ENCODE results near the gene ACAP3.

The ACAP3 gene

DNA sequence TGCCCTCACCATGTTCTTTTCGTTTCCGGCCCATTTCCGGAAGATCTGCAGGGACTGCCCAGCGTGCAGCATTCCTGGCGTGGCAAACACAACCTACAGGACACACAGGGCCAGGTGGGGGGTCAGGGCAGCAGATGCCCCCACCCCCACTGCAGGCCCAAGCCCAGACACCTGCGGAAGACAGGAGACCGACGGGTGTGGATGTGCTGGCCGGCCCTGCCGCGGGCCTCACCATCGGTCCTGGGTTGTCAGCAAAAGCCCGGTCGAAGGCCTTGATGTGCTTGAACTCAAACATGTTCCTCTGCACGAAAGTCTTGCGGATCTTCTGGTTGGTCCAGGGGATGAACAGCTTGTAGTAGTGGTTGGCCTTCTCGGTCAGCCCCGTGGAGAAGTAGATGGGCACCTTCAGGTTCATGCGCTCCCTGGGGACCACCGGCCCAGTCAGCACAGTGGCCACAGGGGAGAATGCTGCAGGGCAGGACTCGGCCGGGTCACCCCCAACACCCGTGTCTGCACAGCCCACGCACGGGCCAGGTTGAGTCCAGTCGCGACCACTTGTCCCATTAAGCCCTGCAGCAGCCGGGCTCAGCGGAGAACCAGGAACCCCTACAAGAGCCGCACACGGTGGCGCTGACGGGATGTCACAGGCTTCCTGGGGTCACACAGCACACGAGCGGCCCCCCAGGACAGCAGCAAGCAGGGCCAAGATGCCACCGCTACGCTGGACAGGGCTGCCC lies 5.9 kb upstream of the ACAP3 start:
- no peak for DNase-seq (ENCODE audit: low read depth)
- no peak overlapping the region for H3K4me3 ChIP-seq (ENCODE audit: low read depth, low read length)
- TF ChIP-seq, protein P1, sequence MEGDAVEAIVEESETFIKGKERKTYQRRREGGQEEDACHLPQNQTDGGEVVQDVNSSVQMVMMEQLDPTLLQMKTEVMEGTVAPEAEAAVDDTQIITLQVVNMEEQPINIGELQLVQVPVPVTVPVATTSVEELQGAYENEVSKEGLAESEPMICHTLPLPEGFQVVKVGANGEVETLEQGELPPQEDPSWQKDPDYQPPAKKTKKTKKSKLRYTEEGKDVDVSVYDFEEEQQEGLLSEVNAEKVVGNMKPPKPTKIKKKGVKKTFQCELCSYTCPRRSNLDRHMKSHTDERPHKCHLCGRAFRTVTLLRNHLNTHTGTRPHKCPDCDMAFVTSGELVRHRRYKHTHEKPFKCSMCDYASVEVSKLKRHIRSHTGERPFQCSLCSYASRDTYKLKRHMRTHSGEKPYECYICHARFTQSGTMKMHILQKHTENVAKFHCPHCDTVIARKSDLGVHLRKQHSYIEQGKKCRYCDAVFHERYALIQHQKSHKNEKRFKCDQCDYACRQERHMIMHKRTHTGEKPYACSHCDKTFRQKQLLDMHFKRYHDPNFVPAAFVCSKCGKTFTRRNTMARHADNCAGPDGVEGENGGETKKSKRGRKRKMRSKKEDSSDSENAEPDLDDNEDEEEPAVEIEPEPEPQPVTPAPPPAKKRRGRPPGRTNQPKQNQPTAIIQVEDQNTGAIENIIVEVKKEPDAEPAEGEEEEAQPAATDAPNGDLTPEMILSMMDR (IDR thresholded peaks at IDR 0.05; ENCODE audit: insufficient read depth, low read depth, low read length, missing control alignments) = no peak

DNA sequence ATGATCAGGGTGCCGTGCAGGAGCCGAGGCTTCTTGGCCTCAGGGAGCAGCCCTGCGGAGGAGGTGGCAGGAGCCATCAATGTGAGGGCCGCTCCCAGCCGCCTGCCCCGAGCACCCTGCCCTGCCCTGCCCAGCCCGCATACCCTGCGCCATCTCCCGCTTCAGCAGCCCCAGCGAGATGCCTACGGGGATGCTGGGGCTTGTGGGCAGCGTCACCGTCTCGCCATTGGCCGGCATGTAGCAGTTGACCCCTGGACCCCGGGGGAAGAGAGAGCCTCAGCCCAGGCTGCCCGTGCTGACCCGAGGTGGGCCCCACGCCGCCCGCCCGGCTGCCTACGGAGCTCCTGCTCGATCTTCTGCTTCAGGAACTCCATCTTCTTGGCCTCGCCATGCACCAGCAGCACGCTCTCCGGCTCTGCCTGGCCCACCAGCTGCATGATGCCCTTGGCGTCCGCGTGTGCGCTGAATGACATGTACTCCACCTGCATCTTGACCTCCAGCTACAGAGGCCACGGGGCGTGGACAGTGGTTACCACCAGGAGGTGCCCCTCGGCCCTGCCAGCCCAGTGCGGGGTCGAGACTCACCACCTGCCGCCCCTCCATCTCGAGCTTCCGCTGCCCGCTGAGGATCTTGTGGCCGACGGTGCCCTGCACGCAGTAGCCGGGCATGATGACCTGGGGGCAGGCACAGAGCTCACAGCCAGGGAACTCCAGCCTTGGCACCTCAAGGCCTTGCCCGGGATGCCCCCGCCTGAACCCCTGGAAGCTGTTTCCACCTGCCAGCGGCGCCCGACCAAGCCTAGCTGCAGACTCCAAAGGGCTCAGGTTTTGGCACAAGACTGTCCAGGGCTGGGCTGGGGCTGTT lies 5.0 kb upstream of the ACAP3 start:
- no peak overlapping the region for H3K4me3 ChIP-seq (ENCODE audit: low read depth, low read length)
- TF ChIP-seq, protein P1 (IDR thresholded peaks at IDR 0.05; ENCODE audit: insufficient read depth, low read depth, low read length, missing control alignments) = no peak
- no peak for DNase-seq (ENCODE audit: low read depth)

DNA sequence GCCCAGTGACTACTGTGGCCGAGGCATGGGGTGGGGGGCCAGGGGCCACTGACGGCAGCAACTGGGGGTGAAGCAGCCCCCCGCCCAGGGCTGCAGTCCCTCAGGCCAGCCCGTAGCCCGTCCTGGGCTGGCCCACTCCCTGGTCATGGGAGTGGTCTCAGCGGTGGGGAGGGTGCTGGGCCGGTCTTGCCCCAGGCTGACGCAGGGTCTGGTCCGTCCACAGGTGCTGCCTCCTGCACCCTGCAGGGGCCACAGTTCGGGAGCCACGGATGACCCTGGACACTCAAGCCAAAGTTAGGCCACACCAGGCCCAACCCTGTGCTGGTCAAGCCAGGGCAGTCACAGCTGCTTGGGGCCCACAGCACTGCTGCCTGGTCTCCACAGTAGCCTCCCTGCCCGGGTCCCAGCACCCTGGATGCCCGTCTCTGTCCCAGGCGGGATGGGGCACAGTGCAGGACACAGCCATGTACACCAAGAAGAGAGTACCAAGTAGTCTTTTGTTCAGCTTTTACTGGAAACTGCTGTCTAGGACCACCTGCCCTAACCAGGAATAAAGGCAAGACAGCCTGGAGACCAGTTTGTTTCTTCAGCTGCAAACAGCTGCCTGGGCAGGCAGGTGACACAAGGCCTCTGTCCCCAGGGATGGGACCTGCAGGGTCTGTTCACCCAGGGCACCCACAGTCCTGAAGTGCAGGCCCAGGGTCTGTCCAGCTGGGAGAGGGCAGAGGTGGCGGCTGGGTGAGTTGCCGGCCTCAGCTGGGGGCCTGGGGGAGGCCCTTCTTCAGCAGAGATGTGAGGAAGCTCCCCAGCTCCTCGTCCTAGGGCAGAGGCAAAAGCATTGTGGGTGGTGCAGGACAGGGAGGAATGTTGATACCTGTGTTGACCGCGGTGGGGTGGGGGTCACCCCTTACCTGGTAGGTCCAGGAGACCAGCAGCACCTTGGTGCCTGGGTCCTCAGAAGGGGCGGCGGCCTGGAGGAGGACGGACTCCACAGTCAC lies 3.7 kb upstream of the ACAP3 start:
- TF ChIP-seq, protein P1 (IDR thresholded peaks at IDR 0.05; ENCODE audit: insufficient read depth, low read depth, low read length, missing control alignments) = no peak
- H3K4me3 ChIP-seq (ENCODE audit: low read depth, low read length) = no peak overlapping the region
- DNase-seq (ENCODE audit: low read depth) = no peak

DNA sequence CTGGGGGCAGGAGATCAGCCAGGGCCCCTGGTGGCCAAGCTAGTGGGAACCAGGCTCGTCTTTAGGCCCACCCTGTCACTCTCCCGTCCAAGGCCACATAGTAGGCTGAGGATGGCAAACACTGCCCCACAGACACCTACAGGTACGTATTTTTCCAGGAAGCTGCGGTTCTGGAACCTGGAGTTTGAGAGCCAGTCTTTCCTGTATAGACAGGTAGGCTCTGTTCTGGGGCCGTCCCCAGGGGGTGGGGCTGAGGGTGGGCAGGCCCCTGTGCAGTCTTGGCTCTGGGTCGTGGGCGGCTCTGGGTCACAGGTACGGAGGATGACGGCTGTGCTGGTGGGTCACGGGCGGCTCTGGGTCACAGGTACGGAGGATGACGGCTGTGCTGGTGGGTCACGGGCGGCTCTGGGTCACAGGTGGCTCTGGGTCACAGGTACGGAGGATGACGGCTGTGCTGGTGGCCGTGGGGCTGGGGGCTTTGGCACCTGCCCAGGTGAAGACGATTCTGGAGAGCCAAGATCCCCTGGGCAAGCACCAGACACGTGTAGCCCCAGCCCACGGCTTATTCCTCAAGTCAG lies 2.8 kb upstream of the ACAP3 start:
- TF ChIP-seq, protein P1 (IDR thresholded peaks at IDR 0.05; ENCODE audit: insufficient read depth, low read depth, low read length, missing control alignments) = no peak
- DNase-seq (ENCODE audit: low read depth) = no peak
- no peak overlapping the region for H3K4me3 ChIP-seq (ENCODE audit: low read depth, low read length)

DNA sequence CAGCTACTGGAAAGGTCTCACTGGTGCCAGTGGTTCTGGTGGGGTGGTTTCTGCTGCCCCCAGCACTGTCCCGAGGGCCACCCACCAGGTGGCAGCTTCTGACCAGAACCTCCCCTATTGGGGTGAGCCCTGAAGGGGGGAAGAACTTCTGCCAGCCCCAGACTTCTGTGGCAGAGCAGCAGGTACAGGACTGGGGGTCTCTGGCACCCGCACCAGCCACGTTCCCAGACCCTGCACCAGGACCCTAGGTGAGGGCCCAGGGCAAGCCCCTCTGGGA lies 2.3 kb upstream of the ACAP3 start:
- DNase-seq (ENCODE audit: low read depth) = no peak
- H3K4me3 ChIP-seq (ENCODE audit: low read depth, low read length) = no peak overlapping the region
- TF ChIP-seq, protein P1 (IDR thresholded peaks at IDR 0.05; ENCODE audit: insufficient read depth, low read depth, low read length, missing control alignments) = no peak

All from GM12865 (cell line).